Measurements from ENCODE around the gene FOXP4. TPM values are rescaled to one million over a fixed set of nuclear protein-coding genes. Genes with fewer than 3 reads are reported as not detected.

Gene FOXP4
- total RNA-seq, 1 donor from 2014 or later: 22.4 TPM

GRCh38 chr6:41604006-41604405 lies 57.8 kb downstream of the FOXP4 start:
- Histone ChIP-seq H3K4me3 (ENCODE audit: low read depth, low read length) (no peak overlapping the region), H3K36me3 (ENCODE audit: control insufficient read depth, insufficient read depth, low read length) (no peaks in the 10 kb centered on the region), H3K27me3 (ENCODE audit: control insufficient read depth, insufficient read depth, low read length) (no peaks in the 10 kb centered on the region)
- no peak for TF ChIP-seq CTCF (IDR thresholded peaks at IDR 0.05; ENCODE audit: insufficient read depth, low read length, poor library complexity, severe bottlenecking)
- no peak for DNase-seq (ENCODE audit: low read depth)

- no peak for TF ChIP-seq CTCF (IDR thresholded peaks at IDR 0.05; ENCODE audit: insufficient read depth, low read length, poor library complexity, severe bottlenecking)
- Histone ChIP-seq H3K36me3 (ENCODE audit: control insufficient read depth, insufficient read depth, low read length) (no peaks in the 10 kb centered on the region), H3K4me3 (ENCODE audit: low read depth, low read length) (no peak overlapping the region), H3K27me3 (ENCODE audit: control insufficient read depth, insufficient read depth, low read length) (no peaks in the 10 kb centered on the region)
- no peak for DNase-seq (ENCODE audit: low read depth)
Observed at GRCh38 chr6:41605649-41606048, 59.5 kb downstream of the FOXP4 start.

- TF ChIP-seq CTCF (IDR thresholded peaks at IDR 0.05; ENCODE audit: insufficient read depth, low read length, poor library complexity, severe bottlenecking): no peak
- Histone ChIP-seq H3K27me3 (ENCODE audit: control insufficient read depth, insufficient read depth, low read length) (no peaks in the 10 kb centered on the region), H3K36me3 (ENCODE audit: control insufficient read depth, insufficient read depth, low read length) (no peaks in the 10 kb centered on the region), H3K4me3 (ENCODE audit: low read depth, low read length) (no peak overlapping the region)
- DNase-seq (ENCODE audit: low read depth): no peak
Observed at GRCh38 chr6:41607036-41607435, 60.9 kb downstream of the FOXP4 start.

- Histone ChIP-seq H3K36me3 (ENCODE audit: control insufficient read depth, insufficient read depth, low read length) (no peaks in the 10 kb centered on the region), H3K27me3 (ENCODE audit: control insufficient read depth, insufficient read depth, low read length) (no peaks in the 10 kb centered on the region), H3K4me3 (ENCODE audit: low read depth, low read length) (no peak overlapping the region)
- TF ChIP-seq CTCF (IDR thresholded peaks at IDR 0.05; ENCODE audit: insufficient read depth, low read length, poor library complexity, severe bottlenecking): no peak
- DNase-seq (ENCODE audit: low read depth): no peak
Observed at GRCh38 chr6:41607736-41608135, 61.6 kb downstream of the FOXP4 start.

GRCh38 chr6:41608443-41609151 lies 62.4 kb downstream of the FOXP4 start:
- DNase-seq (ENCODE audit: low read depth): no peak
- no peaks in the 10 kb centered on the region for H3K27me3 ChIP-seq (ENCODE audit: control insufficient read depth, insufficient read depth, low read length)
- H3K4me3 ChIP-seq (ENCODE audit: low read depth, low read length): no peak overlapping the region
- TF ChIP-seq CTCF (IDR thresholded peaks at IDR 0.05; ENCODE audit: insufficient read depth, low read length, poor library complexity, severe bottlenecking): no peak
- no peaks in the 10 kb centered on the region for H3K36me3 ChIP-seq (ENCODE audit: control insufficient read depth, insufficient read depth, low read length)

- DNase-seq (ENCODE audit: low read depth): no peak
- Histone ChIP-seq H3K4me3 (ENCODE audit: low read depth, low read length) (no peak overlapping the region), H3K27me3 (ENCODE audit: control insufficient read depth, insufficient read depth, low read length) (peaks cover 5% of the 10 kb centered on the region), H3K36me3 (ENCODE audit: control insufficient read depth, insufficient read depth, low read length) (no peaks in the 10 kb centered on the region)
- no peak for TF ChIP-seq CTCF (IDR thresholded peaks at IDR 0.05; ENCODE audit: insufficient read depth, low read length, poor library complexity, severe bottlenecking)
Observed at GRCh38 chr6:41614715-41615114, 68.5 kb downstream of the FOXP4 start.
